A549 treated with CpdA at 1 μM for 4 hours (cell line): ENCODE results near the gene LIPJ. TPM values are rescaled to one million over a fixed set of nuclear protein-coding genes. Genes with fewer than 3 reads are reported as not detected.

Experiments used
- total RNA-seq: library from RNA; stranded (reverse); fragments of 200-300 nt; extraction: Qiagen RNA extraction; gene quantifications from 5 replicates; pipeline ENCODE4 v1.2.3, GENCODE V29; 2022; ENCODE audit warnings: low read depth

Gene LIPJ
- not detected in 5 replicates for total RNA-seq

DNA sequence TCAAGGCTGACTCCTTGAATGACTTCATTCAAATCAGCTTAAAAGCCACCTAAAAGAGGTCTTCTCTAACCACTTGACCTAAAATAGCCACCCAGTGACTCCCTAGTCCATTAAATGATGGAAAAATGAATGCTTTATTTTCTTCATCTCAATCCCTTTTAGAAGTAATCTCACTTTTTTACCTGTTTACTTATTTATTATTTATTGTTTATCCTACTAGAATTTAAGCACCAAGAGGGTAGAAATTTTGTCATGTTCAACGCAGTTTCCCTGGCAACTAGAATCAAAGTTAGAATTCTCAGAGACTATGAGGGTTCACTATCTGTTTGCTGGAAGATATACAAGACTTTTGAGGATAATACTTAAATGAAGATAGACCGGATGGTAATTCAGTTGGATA, at the start of gene LIPJ:
LIPJ (plus strand) TSS at position 301 of the 400 bp plus-strand sequence. CDS start 3,926 bp downstream, outside the sequence.

GRCh38 chr10:88582806-88583583, 3.6 kb upstream of the LIPJ start, which contains the start of gene RNLS:
TSS of gene RNLS (minus strand) at chr10:88583318.

Other genes starting within 250 kb of the LIPJ start
- 8.2 to 10.9 TPM (median 8.2 TPM) in 5 replicates for gene RNLS, start 3.4 kb upstream of the LIPJ start, total RNA-seq
- gene LIPF, start 77.7 kb downstream of the LIPJ start, total RNA-seq = not detected in 5 replicates
- gene LIPK, start 119.5 kb downstream of the LIPJ start, total RNA-seq = not detected in 5 replicates
- gene LIPN, start 173.3 kb downstream of the LIPJ start, total RNA-seq = not detected in 5 replicates
- gene LIPM, start 216.0 kb downstream of the LIPJ start, total RNA-seq = not detected in 5 replicates